Activated CD8-positive, alpha-beta T cell treated with anti-CD3 and anti-CD28 coated beads for 36 hours (primary cell): Measurements from ENCODE around the gene COLEC12. TPM values are rescaled to one million over a fixed set of nuclear protein-coding genes. Genes with fewer than 3 reads are reported as not detected.

Experiments used
- ATAC-seq: fragments of 200-7000 bp; cut with Tn5 transposase; one replicate; pipeline ENCODE4 v1.10.0; 2021; ENCODE audit warnings: mild to moderate bottlenecking, moderate library complexity
- CTCF ChIA-PET: fragments of 350-600 bp; sonication (Branson Sonifier 250); formaldehyde crosslinking; loops from one replicate; lab custom pipeline; 2021; ENCODE audit warnings: antibody characterized with exemption; lab: Charles Lee
- POLR2A ChIA-PET: fragments of 350-600 bp; sonication (Branson Sonifier 250); formaldehyde crosslinking; loops from one replicate; lab custom pipeline; 2021; ENCODE audit warnings: antibody characterized with exemption; lab: Charles Lee
- DNase-seq: peaks from one replicate; pipeline ENCODE4 v3.0.0-alpha.2; 2020
- H3K27ac Mint-ChIP-seq: one replicate; pipeline ENCODE4 v1.8.0; 2021; ENCODE audit warnings: mild to moderate bottlenecking, mixed read lengths
- H3K27me3 Mint-ChIP-seq: one replicate; pipeline ENCODE4 v1.8.0; 2021; ENCODE audit warnings: mixed read lengths
- H3K36me3 Mint-ChIP-seq: one replicate; pipeline ENCODE4 v1.8.0; 2021; ENCODE audit warnings: low read depth, mixed read lengths
- H3K4me1 Mint-ChIP-seq: one replicate; pipeline ENCODE4 v1.8.0; 2021; ENCODE audit warnings: low read depth, mixed read lengths
- H3K4me3 Mint-ChIP-seq: one replicate; pipeline ENCODE4 v1.8.0; 2021; ENCODE audit warnings: mild to moderate bottlenecking, moderate library complexity, mixed read lengths
- H3K9me3 Mint-ChIP-seq: one replicate; pipeline ENCODE4 v1.8.0; 2021; ENCODE audit warnings: mixed read lengths
- CTCF ChIP-seq: fragments of 200-600 bp; IDR thresholded peaks from one replicate; pipeline ENCODE4 v1.8.0; 2022; ENCODE audit warnings: antibody characterized with exemption, mild to moderate bottlenecking
- intact Hi-C: fragments of 100-400 bp; cut with micrococcal nuclease; formaldehyde crosslinking; loops from one replicate; pipeline ENCODE4 v1.10.0; 2022
- total RNA-seq, 2 experiments: library from RNA; stranded (reverse); gene quantifications; one replicate each; pipeline ENCODE4 v1.2.3, GENCODE V29; 2021

The COLEC12 gene
- total RNA-seq, 2 experiments from 2014 or later: not detected

- no peak for ATAC-seq
- no peak overlapping the region for H3K27ac Mint-ChIP-seq
- H3K4me3 Mint-ChIP-seq: no peak overlapping the region
- TF ChIP-seq CTCF: no peak
- intact Hi-C loops: no loop called here
- peaks cover 9% of the 10 kb centered on the region for H3K27me3 Mint-ChIP-seq
- POLR2A ChIA-PET: no interaction called here
- CTCF ChIA-PET: interaction anchor here (1.4 kb wide), 1 partner anchor 126 kb away, joined by 3 read pairs; no protein-coding TSS in a partner anchor
- H3K9me3 Mint-ChIP-seq: no peaks in the 10 kb centered on the region
- H3K36me3 Mint-ChIP-seq: no peaks in the 10 kb centered on the region
- DNase-seq: no peak
- H3K4me1 Mint-ChIP-seq: no peaks in the 10 kb centered on the region
Observed at GRCh38 chr18:489244-490023, 11.1 kb downstream of the COLEC12 start.

GRCh38 chr18:486929-487740, 13.4 kb downstream of the COLEC12 start:
- peaks cover 9% of the 10 kb centered on the region for H3K27me3 Mint-ChIP-seq
- ChIA-PET POLR2A (no interaction called here), CTCF (no interaction called here)
- no peak for TF ChIP-seq CTCF
- ATAC-seq (no peak), DNase-seq (no peak)
- no peaks in the 10 kb centered on the region for H3K4me1 Mint-ChIP-seq
- H3K4me3 Mint-ChIP-seq: no peak overlapping the region
- no peak overlapping the region for H3K27ac Mint-ChIP-seq
- no peaks in the 10 kb centered on the region for H3K36me3 Mint-ChIP-seq
- intact Hi-C loops: no loop called here
- no peaks in the 10 kb centered on the region for H3K9me3 Mint-ChIP-seq

- TF ChIP-seq CTCF: no peak
- CTCF ChIA-PET: interaction anchor here (1.6 kb wide), 1 partner anchor 12 kb away, joined by 7 read pairs; no protein-coding TSS in a partner anchor
- intact Hi-C loops: no loop called here
- no peaks in the 10 kb centered on the region for H3K9me3 Mint-ChIP-seq
- H3K27me3 Mint-ChIP-seq: peaks cover 9% of the 10 kb centered on the region
- no peak for DNase-seq
- ATAC-seq: no peak
- H3K27ac Mint-ChIP-seq: no peak overlapping the region
- no peaks in the 10 kb centered on the region for H3K36me3 Mint-ChIP-seq
- no peak overlapping the region for H3K4me3 Mint-ChIP-seq
- H3K4me1 Mint-ChIP-seq: no peaks in the 10 kb centered on the region
- POLR2A ChIA-PET: interaction anchor here (0.6 kb wide), 1 partner anchor 303 kb away, joined by 3 read pairs; no protein-coding TSS in a partner anchor
Observed at GRCh38 chr18:484749-485464, 15.6 kb downstream of the COLEC12 start.

- Mint-ChIP-seq H3K27ac (no peak overlapping the region), H3K4me3 (no peak overlapping the region), H3K4me1 (no peaks in the 10 kb centered on the region), H3K36me3 (no peaks in the 10 kb centered on the region), H3K27me3 (peaks cover 6% of the 10 kb centered on the region), H3K9me3 (no peaks in the 10 kb centered on the region)
- ATAC-seq (no peak), DNase-seq (no peak)
- ChIA-PET CTCF (interaction anchor here (1.0 kb wide), 1 partner anchor 15 kb away, joined by 3 read pairs; no protein-coding TSS in a partner anchor), POLR2A (no interaction called here)
- intact Hi-C loops: no loop called here
- TF ChIP-seq CTCF: no peak
Observed at GRCh38 chr18:478681-479080, 21.8 kb downstream of the COLEC12 start.
